GM20000 (cell line): Measurements from ENCODE around the gene NMT1.

Experiments used
- DNase-seq: peaks from one replicate; pipeline ENCODE4 v3.0.0; 2012; ENCODE audit warnings: low spot score
- TF ChIP-seq, protein P1 (sequence below): IDR thresholded peaks from 2 replicates; pipeline ENCODE4 v1.5.1; 2012; ENCODE audit warnings: mild to moderate bottlenecking, control low read depth; ENCODE audit errors: extremely low read depth, missing control alignments

Gene NMT1

DNA sequence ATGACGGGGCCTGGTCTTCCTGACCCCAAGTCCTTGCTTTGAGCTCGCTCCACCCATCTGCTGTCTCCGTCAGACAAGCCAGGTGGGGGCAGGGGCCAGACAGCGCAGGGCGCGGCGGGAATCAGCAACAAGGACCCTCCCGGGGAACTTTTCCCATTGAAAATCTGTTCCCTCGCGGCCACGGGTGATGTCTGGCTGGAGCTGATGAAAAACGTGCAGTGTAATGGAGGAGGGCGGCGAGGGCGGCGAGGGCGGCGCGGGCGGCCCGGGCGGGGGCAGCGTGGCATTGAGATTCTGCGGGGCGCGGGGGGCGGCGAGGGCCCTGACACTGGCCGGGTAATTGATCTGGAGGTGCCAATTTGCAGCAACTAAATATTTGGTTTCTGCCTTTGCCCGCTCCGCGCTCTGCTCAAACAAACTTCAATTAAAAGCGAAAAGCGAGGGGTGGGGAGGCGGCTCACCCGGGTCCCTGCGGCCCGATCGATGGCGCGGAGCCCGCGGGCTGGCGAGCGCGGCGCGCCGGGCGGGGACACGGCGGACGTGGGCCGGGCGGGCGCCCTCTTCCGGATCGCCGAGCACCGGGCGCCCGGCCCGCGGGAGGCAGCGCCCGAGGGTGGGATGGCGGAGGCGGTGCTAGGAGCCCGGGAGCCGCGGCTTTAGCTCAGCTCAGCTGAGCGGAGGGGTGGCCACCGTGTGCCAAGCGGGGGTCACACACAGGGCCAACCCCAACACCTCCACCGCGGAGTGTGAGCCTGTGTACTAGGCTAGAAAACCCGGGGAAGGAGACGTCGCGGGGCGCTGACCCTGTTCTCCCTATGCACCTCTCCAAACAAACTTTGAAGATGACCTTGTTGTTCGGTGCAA, 42.0 kb upstream of the NMT1 start:
- TF ChIP-seq, protein P1, sequence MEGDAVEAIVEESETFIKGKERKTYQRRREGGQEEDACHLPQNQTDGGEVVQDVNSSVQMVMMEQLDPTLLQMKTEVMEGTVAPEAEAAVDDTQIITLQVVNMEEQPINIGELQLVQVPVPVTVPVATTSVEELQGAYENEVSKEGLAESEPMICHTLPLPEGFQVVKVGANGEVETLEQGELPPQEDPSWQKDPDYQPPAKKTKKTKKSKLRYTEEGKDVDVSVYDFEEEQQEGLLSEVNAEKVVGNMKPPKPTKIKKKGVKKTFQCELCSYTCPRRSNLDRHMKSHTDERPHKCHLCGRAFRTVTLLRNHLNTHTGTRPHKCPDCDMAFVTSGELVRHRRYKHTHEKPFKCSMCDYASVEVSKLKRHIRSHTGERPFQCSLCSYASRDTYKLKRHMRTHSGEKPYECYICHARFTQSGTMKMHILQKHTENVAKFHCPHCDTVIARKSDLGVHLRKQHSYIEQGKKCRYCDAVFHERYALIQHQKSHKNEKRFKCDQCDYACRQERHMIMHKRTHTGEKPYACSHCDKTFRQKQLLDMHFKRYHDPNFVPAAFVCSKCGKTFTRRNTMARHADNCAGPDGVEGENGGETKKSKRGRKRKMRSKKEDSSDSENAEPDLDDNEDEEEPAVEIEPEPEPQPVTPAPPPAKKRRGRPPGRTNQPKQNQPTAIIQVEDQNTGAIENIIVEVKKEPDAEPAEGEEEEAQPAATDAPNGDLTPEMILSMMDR, result peak; percentile 34
- DNase-seq, result peak; percentile 84

DNA sequence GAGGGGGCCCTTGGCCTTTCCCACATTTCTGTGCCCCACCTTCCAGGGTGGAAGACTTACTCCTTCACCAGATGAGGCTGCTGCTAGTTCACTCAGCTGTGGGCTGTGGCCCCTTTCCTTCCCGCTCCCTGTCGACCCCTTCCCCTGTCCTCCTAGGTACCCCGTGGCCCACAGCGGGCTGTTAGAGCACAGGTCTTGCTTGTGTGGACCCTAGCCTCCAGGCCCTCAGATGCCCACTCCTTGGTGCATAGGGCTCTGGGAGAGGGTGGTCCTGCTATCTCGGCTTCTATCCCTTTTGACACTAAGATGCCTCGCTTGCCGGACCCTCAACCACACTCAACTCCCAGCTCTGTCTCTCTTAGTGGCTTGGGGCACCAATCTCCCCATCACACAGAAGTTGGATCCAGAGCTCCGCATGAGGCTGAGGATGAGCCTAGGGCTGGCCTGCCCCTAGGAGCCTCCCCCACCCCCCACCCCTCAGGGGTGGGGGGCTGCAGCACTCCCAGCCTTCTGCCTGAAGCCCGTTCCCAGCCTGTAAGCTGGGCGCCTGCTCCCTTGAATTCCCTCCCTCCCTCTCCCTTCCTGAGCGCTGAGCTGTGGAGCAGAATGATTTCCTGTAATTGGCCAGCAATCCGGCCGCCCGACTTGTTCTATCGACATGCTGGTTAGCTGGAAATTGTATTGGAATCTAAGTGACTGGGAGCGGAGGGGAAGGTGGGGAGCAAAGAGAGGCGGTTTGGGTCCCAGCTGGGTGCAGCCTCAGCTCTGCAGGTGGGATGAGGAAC, 40.6 kb upstream of the NMT1 start:
- TF ChIP-seq, protein P1, result no peak
- no peak for DNase-seq

DNA sequence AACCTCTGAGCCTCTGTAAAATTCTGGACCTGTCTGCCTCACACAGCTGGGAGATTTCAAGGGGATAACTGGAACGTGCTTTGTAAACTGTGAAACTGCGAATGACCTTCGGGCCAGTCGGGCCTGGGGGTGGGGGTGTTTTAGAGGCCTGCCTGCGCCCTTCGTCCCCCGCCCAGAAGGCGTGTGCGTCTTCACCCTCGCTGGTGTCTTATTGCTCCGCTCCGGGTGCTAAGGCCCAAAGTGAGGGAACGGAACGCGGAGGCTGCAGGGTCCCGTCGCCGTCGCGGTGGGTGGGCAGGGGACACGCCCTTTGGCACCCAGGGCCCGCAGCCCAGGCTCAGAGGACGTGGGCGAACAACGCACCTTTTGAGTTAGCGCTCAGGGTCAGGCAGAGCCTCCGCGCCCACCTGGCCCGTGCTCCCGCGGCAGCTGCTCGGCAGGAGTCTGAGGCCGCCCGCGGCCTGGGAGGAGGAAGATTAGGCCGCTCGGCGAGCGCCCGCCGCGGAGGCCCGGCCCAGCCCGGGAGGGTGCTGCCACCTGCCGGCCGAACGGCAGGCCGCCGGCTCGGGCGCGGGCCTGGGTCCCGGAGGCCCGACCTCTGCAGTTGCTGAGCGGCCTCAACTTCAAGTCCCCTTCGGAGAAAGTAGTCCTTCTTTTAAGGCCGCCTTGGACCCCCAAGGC, 39.4 kb upstream of the NMT1 start:
- DNase-seq, result peak; percentile 93
- TF ChIP-seq, protein P1, result peak; percentile 85

DNA sequence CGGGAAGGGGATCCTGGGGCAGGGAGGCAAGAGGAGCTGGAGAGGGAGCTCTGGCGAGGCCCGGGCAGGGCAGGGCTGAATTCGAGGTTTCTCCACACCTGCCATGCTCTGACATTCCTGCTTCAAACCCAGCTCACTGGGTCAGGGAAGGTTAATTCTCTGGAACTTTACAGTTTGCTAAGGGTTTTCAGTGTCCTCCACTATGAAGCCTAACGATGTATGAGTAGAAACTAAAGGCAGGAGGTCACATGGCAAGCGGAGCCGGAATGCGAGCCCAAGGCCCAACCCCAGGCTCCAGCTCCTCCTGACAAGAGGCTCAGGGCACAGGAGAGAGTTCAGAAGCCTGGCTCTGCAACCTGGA, 38.8 kb upstream of the NMT1 start:
- DNase-seq, result no peak
- TF ChIP-seq, protein P1, result no peak

DNA sequence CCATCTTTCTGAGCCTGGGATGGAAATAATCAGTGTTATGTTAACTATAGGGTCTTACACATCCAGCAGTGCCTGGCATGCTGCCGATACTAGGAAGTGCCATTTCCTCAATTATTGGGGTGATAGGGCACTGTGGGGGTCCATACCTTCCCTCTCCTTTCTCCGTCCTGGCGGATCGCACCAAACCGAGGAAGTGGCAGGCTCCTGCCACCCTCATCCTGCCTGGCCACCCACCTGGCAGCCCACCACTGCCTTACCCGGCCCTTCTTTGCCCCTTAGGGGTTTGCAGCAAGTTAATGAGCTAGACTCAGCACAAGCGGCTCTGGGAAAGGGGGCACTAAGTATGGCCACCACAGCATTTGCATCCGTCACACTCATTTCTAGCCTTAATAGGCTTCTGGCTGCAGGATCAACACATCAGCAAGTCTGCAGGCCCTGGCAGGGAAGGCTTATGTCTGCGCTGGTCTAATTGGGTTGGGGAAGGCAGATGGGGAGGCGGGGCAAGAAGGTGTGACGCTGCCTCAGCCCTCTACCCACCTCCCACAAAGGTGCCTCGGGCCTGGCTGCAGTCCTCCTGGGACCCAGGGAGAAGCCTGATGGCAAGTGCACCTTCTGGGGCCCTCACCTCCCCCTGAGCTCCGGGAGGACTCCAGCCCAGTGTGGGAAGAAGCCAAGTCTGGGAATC, 38.3 kb upstream of the NMT1 start:
- no peak for DNase-seq
- TF ChIP-seq, protein P1, result no peak

DNA sequence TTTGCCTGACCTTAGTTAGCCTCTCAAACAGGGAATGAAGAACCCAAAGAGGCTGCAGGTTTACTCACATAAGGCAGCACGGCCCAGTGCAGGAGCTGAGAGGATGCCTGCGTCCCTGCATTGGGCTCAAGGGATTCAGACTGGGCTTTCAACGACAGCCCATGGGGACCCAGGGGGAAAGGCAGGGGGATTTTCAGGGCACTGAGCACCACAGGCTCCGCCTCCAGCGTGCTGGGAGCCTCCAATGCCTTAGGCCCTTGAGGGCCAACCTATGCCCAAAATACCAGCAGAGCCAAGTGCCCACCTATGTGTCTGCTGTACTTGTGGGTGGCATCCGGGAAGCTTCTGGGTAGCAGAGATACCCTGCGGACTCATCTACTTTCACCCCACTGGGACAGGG, 32.0 kb upstream of the NMT1 start:
- TF ChIP-seq, protein P1, result no peak
- DNase-seq, result no peak
